NCI-H2171 (cell line): ENCODE data around the gene RIOX2.
A peak's percentile ranks its signal among the peaks of the same experiment; 100 is the strongest.

Experiments used
- DNase-seq: peaks from one replicate; lab custom pipeline; 2025; lab: John Stamatoyannopoulos, UW

The RIOX2 gene

GRCh38 chr3:97990624-97991292 lies 18.5 kb upstream of the RIOX2 start:
- DNase-seq, result no peak

- DNase-seq, result no peak
These were observed 16.7 kb upstream of the RIOX2 start for GRCh38 chr3:97988784-97989568.

- DNase-seq, result no peak
These were observed 15.1 kb upstream of the RIOX2 start for GRCh38 chr3:97987306-97987705.

- peak; percentile 23 for DNase-seq
These were observed 11.8 kb upstream of the RIOX2 start for GRCh38 chr3:97983933-97984491.

GRCh38 chr3:97981886-97982285 lies 9.7 kb upstream of the RIOX2 start:
- DNase-seq, result no peak

- DNase-seq, result peak; percentile 19
These were observed 7.4 kb upstream of the RIOX2 start for GRCh38 chr3:97979610-97980009.

GRCh38 chr3:97975466-97975865 lies 3.2 kb upstream of the RIOX2 start:
- DNase-seq, result no peak

- no peak for DNase-seq
These were observed 2.8 kb upstream of the RIOX2 start for GRCh38 chr3:97974996-97975395.

- DNase-seq, result no peak
These were observed 745 bp upstream of the RIOX2 start for GRCh38 chr3:97972976-97973375.

- peak; percentile 17 for DNase-seq
These were observed 1.1 kb downstream of the RIOX2 start for GRCh38 chr3:97970956-97971620.

- DNase-seq, result no peak
These were observed 2.1 kb downstream of the RIOX2 start for GRCh38 chr3:97970156-97970555.

GRCh38 chr3:97969541-97969940 lies 2.7 kb downstream of the RIOX2 start:
- DNase-seq, result no peak

- DNase-seq, result no peak
These were observed 3.9 kb downstream of the RIOX2 start for GRCh38 chr3:97968376-97968775.

GRCh38 chr3:97967966-97968365 lies 4.3 kb downstream of the RIOX2 start:
- no peak for DNase-seq

GRCh38 chr3:97960993-97961766 lies 11.1 kb downstream of the RIOX2 start:
- DNase-seq, result no peak

- no peak for DNase-seq
These were observed 11.7 kb downstream of the RIOX2 start for GRCh38 chr3:97960551-97960950.

GRCh38 chr3:97959872-97960271 lies 12.4 kb downstream of the RIOX2 start:
- DNase-seq, result no peak

- no peak for DNase-seq
These were observed 13.4 kb downstream of the RIOX2 start for GRCh38 chr3:97958796-97959195.

- DNase-seq, result no peak
These were observed 13.8 kb downstream of the RIOX2 start for GRCh38 chr3:97958396-97958795.

- DNase-seq, result no peak
These were observed 14.5 kb downstream of the RIOX2 start for GRCh38 chr3:97957617-97958311.

GRCh38 chr3:97956051-97956450 lies 16.2 kb downstream of the RIOX2 start:
- DNase-seq, result no peak
